Upper lobe of left lung (tissue), 6 donors: ENCODE data around the gene KCNJ11. TPM values are rescaled to one million over a fixed set of nuclear protein-coding genes. Genes with fewer than 3 reads are reported as not detected.
A peak's percentile ranks its signal among the peaks of the same experiment; 100 is the strongest.

Source experiments
- ATAC-seq, 2 donors: fragments of 200-7000 bp; cut with Tn5 transposase; one replicate each; pipeline ENCODE4 v1.9.1; 2022; ENCODE audit warnings: mild to moderate bottlenecking in 2 of 2, moderate library complexity in 2 of 2; ENCODE audit not compliant: low FRiP score in 2 of 2
- DNase-seq, 2 donors: peaks; one replicate each; pipeline ENCODE4 v3.0.0-alpha.2; 2019 to 2020
- H3K27ac ChIP-seq, 4 donors: fragments of 200-600 bp; sonication (generic); one replicate each; pipeline ENCODE4 v1.5.1; 2016 to 2019
- H3K27me3 ChIP-seq, 4 donors: fragments of 200-600 bp; sonication (generic); one replicate each; pipeline ENCODE4 v1.5.1; 2017 to 2019
- H3K36me3 ChIP-seq, 4 donors: fragments of 200-600 bp; sonication (generic); one replicate each; pipeline ENCODE4 v1.5.1; 2016 to 2019
- H3K4me1 ChIP-seq, 4 donors: fragments of 200-600 bp; sonication (generic); one replicate each; pipeline ENCODE4 v1.5.1; 2018 to 2019
- H3K4me3 ChIP-seq, 4 donors: fragments of 200-600 bp; sonication (generic); one replicate each; pipeline ENCODE4 v1.5.1; 2017 to 2019; ENCODE audit warnings: mild to moderate bottlenecking in 2 of 4, moderate library complexity in 1 of 4
- H3K9me3 ChIP-seq, 4 donors: fragments of 200-600 bp; sonication (generic); one replicate each; pipeline ENCODE4 v1.5.1; 2018 to 2019
- CTCF ChIP-seq, 6 experiments: fragments of 450-650 bp in 4 of 6; fragments of 200-600 bp in 2 of 6; sonication (generic) in 2 of 6; IDR thresholded peaks; one replicate each; pipeline ENCODE4 v1.5.1; 2016 to 2019; ENCODE audit warnings: antibody characterized with exemption in 6 of 6
- EP300 ChIP-seq, 4 donors: sonication (generic); formaldehyde crosslinking; IDR thresholded peaks; one replicate each; pipeline ENCODE4 v1.5.1; 2017; ENCODE audit warnings: antibody characterized with exemption in 4 of 4, control low read depth in 2 of 4
- POLR2A ChIP-seq, 4 donors: fragments of 450-650 bp; IDR thresholded peaks; one replicate each; pipeline ENCODE4 v1.5.1; 2016 to 2017; ENCODE audit warnings: antibody characterized with exemption in 4 of 4, mild to moderate bottlenecking in 2 of 4
- POLR2AphosphoS5 ChIP-seq, 2 donors: sonication (generic); formaldehyde crosslinking; IDR thresholded peaks; one replicate each; pipeline ENCODE4 v1.5.1; 2017; ENCODE audit warnings: antibody characterized with exemption in 2 of 2
- WGBS, 2 donors: methylation state at CpG; one replicate each; pipeline ENCODE4 v1.1.5; 2017 to 2018; 5-methylcytosine and 5-hydroxymethylcytosine counted together
- total RNA-seq, 6 donors: library from RNA; depleted of rRNA in 4 of 6; stranded (reverse); fragments of >200 nt in 4 of 6; gene quantifications; one replicate each; pipeline versions ENCODE4 v1.1.0 to v1.2.1, GENCODE V29; 2016 to 2021
- donor health status: DM: no; HTN: no; CAD: no; lungs with moderate emphysema.
- donor health status: DM: no; HTN: yes; CAD: no; lungs with severe emphysema.

The KCNJ11 gene
- total RNA-seq, 6 donors from 2014 or later = 2.6 to 9.5 (median 5.7) TPM

- WGBS, 2 donors = 88 to 89% methylated on average over 14 of the region's 14 CpGs
- DNase-seq (no peak), ATAC-seq (no peak)
- no peak overlapping the region for H3K4me3 ChIP-seq
- H3K36me3 ChIP-seq = peaks cover 0 to 6% (median 0%) of the 10 kb centered on the region in 4 donors
- TF ChIP-seq EP300 (IDR thresholded peaks at IDR 0.05) = no peak
- no peak for TF ChIP-seq CTCF (IDR thresholded peaks at IDR 0.05)
- no peak for TF ChIP-seq POLR2AphosphoS5 (IDR thresholded peaks at IDR 0.05)
- TF ChIP-seq POLR2A (IDR thresholded peaks at IDR 0.05) = no peak
- no peaks in the 10 kb centered on the region for H3K9me3 ChIP-seq
- peaks cover 4 to 18% (median 11%) of the 10 kb centered on the region in 4 donors for H3K4me1 ChIP-seq
- no peak overlapping the region for H3K27ac ChIP-seq
- no peaks in the 10 kb centered on the region for H3K27me3 ChIP-seq
These were observed 4.4 kb upstream of the KCNJ11 start for GRCh38 chr11:17392872-17393271.

GRCh38 chr11:17391493-17392355, 3.3 kb upstream of the KCNJ11 start:
- WGBS, 2 donors = 89 to 100% methylated on average over 1 to 3 of the region's 3 CpGs
- Histone ChIP-seq H3K27me3 (no peaks in the 10 kb centered on the region), H3K4me3 (no peak overlapping the region), H3K9me3 (no peaks in the 10 kb centered on the region), H3K36me3 (peaks cover 0 to 6% (median 0%) of the 10 kb centered on the region in 4 donors), H3K27ac (no peak overlapping the region), H3K4me1 (peaks cover 4 to 26% (median 11%) of the 10 kb centered on the region in 4 donors)
- TF ChIP-seq CTCF (IDR thresholded peaks at IDR 0.05) = no peak
- no peak for TF ChIP-seq POLR2A (IDR thresholded peaks at IDR 0.05)
- no peak for TF ChIP-seq POLR2AphosphoS5 (IDR thresholded peaks at IDR 0.05)
- TF ChIP-seq EP300 (IDR thresholded peaks at IDR 0.05) = no peak
- ATAC-seq = no peak
- no peak for DNase-seq

- no peak overlapping the region for H3K27ac ChIP-seq
- no peaks in the 10 kb centered on the region for H3K9me3 ChIP-seq
- TF ChIP-seq POLR2AphosphoS5 (IDR thresholded peaks at IDR 0.05) (no peak), EP300 (IDR thresholded peaks at IDR 0.05) (no peak), POLR2A (IDR thresholded peaks at IDR 0.05) (no peak), CTCF (IDR thresholded peaks at IDR 0.05) (no peak)
- no peak for DNase-seq
- 61 to 65% methylated on average over 8 to 10 of the region's 10 CpGs for WGBS, 2 donors
- H3K36me3 ChIP-seq = peaks cover 0 to 2% (median 0%) of the 10 kb centered on the region in 4 donors
- H3K4me3 ChIP-seq = peak overlapping the region in 3 of 4 donors; percentile 61 to 69 (median 61)
- no peaks in the 10 kb centered on the region for H3K27me3 ChIP-seq
- peaks cover 4 to 39% (median 11%) of the 10 kb centered on the region in 4 donors for H3K4me1 ChIP-seq
- ATAC-seq = no peak
These were observed 1.6 kb upstream of the KCNJ11 start for GRCh38 chr11:17389957-17390649.

GRCh38 chr11:17389211-17389956, 925 bp upstream of the KCNJ11 start:
- Histone ChIP-seq H3K4me1 (peaks cover 4 to 39% (median 11%) of the 10 kb centered on the region in 4 donors), H3K36me3 (no peaks in the 10 kb centered on the region), H3K9me3 (no peaks in the 10 kb centered on the region), H3K4me3 (peak overlapping the region; percentile 30 to 69 (median 61)), H3K27me3 (no peaks in the 10 kb centered on the region), H3K27ac (peak overlapping the region in 2 of 4 donors; percentile 61 to 72)
- TF ChIP-seq CTCF (IDR thresholded peaks at IDR 0.05) (peak; percentile 79 to 86 (median 84)), POLR2A (IDR thresholded peaks at IDR 0.05) (no peak), EP300 (IDR thresholded peaks at IDR 0.05) (no peak), POLR2AphosphoS5 (IDR thresholded peaks at IDR 0.05) (peak in 1 of 2 donors; percentile 39)
- WGBS, 2 donors = 13 to 18% methylated on average over 12 to 16 of the region's 55 CpGs
- ATAC-seq = peak; percentile 76 to 80
- DNase-seq = peak; percentile 80 to 95
